ENCODE data around the gene NBAS. TPM values are rescaled to one million over a fixed set of nuclear protein-coding genes. Genes with fewer than 3 reads are reported as not detected.

Gene NBAS
- total RNA-seq, 1 donor from 2014 or later: 29.7 TPM

DNA sequence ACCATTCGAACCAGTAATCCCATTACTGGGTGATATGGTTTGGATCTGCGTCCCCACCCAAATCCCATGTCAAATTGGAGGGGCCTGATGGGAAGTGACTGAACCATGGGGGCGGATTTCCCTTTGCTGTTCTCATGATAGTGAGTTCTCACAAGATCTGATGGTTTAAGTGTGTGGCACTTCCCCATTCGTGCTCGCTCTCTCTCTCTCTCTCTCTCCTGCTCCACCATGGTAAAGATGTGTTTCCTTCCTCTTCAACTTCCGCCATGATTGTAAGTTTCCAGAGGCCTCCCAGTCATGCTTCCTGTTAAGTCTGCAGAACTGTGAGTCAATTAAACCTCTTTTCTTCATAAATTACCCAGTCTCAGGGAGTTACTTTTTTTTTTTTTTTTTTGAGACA lies 62.6 kb downstream of the NBAS start:
- peaks cover 0 to 14% of the 10 kb centered on the region in 2 donors for H3K36me3 ChIP-seq
- H3K27me3 ChIP-seq: no peaks in the 10 kb centered on the region
- H3K4me1 ChIP-seq: no peaks in the 10 kb centered on the region
- TF ChIP-seq POLR2AphosphoS5 (IDR thresholded peaks at IDR 0.05; ENCODE audit: insufficient read depth in 1 of 2, low read depth in 1 of 2): no peak
- TF ChIP-seq, protein P1, sequence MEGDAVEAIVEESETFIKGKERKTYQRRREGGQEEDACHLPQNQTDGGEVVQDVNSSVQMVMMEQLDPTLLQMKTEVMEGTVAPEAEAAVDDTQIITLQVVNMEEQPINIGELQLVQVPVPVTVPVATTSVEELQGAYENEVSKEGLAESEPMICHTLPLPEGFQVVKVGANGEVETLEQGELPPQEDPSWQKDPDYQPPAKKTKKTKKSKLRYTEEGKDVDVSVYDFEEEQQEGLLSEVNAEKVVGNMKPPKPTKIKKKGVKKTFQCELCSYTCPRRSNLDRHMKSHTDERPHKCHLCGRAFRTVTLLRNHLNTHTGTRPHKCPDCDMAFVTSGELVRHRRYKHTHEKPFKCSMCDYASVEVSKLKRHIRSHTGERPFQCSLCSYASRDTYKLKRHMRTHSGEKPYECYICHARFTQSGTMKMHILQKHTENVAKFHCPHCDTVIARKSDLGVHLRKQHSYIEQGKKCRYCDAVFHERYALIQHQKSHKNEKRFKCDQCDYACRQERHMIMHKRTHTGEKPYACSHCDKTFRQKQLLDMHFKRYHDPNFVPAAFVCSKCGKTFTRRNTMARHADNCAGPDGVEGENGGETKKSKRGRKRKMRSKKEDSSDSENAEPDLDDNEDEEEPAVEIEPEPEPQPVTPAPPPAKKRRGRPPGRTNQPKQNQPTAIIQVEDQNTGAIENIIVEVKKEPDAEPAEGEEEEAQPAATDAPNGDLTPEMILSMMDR (IDR thresholded peaks at IDR 0.05): no peak
- no peak for TF ChIP-seq POLR2A (IDR thresholded peaks at IDR 0.05)
- intact Hi-C loops (cut with DNase I): no loop called here
- DNase-seq (ENCODE audit: extremely low spot score in 2 of 2): no peak
- H3K27ac ChIP-seq: no peak overlapping the region
- H3K4me3 ChIP-seq: no peak overlapping the region
- H3K9me3 ChIP-seq: no peaks in the 10 kb centered on the region

- Histone ChIP-seq H3K36me3 (no peaks in the 10 kb centered on the region), H3K4me1 (no peaks in the 10 kb centered on the region), H3K4me3 (no peak overlapping the region), H3K27ac (no peak overlapping the region), H3K27me3 (no peaks in the 10 kb centered on the region), H3K9me3 (no peaks in the 10 kb centered on the region)
- DNase-seq (ENCODE audit: extremely low spot score in 2 of 2): no peak
- intact Hi-C loops (cut with DNase I): no loop called here
- TF ChIP-seq POLR2AphosphoS5 (IDR thresholded peaks at IDR 0.05; ENCODE audit: insufficient read depth in 1 of 2, low read depth in 1 of 2): no peak
- TF ChIP-seq, protein P1 (IDR thresholded peaks at IDR 0.05): no peak
- TF ChIP-seq POLR2A (IDR thresholded peaks at IDR 0.05): no peak
Measured at GRCh38 chr2:15494877-15495276, 66.3 kb downstream of the NBAS start.

DNA sequence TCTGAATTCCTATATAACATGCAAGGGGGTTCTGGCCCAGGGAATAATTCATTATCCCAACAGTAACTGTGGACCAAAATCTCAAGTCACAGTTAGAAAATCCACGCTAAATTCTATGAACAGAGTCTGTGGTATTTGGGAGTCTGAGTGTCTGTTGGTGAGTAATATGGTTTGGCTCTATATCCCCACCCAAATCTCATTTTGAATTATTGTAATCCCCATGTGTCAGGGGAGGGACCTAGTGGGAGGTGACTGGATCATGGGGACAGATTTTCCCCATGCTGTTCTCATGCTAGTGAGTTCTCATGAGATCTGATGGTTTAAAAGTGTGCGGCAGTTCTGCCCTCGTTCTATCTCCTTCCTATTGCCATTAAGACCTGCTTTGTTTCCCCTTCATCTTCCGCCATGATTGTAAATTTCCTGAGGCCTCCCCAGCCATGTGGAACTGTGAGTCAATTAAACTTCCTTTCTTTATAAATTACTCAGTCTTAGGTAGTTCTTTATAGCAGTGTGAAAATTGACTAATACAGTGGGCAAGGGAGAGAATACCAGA lies 68.3 kb downstream of the NBAS start:
- TF ChIP-seq POLR2A (IDR thresholded peaks at IDR 0.05) (no peak), POLR2AphosphoS5 (IDR thresholded peaks at IDR 0.05; ENCODE audit: insufficient read depth in 1 of 2, low read depth in 1 of 2) (no peak)
- TF ChIP-seq, protein P1 (IDR thresholded peaks at IDR 0.05): no peak
- no peak for DNase-seq (ENCODE audit: extremely low spot score in 2 of 2)
- Histone ChIP-seq H3K27me3 (no peaks in the 10 kb centered on the region), H3K4me3 (no peak overlapping the region), H3K36me3 (peaks cover 0 to 13% of the 10 kb centered on the region in 2 donors), H3K9me3 (no peaks in the 10 kb centered on the region), H3K27ac (no peak overlapping the region), H3K4me1 (no peaks in the 10 kb centered on the region)
- intact Hi-C loops (cut with DNase I): no loop called here

- H3K36me3 ChIP-seq: peaks cover 0 to 40% of the 10 kb centered on the region in 2 donors
- no peaks in the 10 kb centered on the region for H3K4me1 ChIP-seq
- H3K4me3 ChIP-seq: no peak overlapping the region
- TF ChIP-seq POLR2AphosphoS5 (IDR thresholded peaks at IDR 0.05; ENCODE audit: insufficient read depth in 1 of 2, low read depth in 1 of 2) (no peak), POLR2A (IDR thresholded peaks at IDR 0.05) (no peak)
- TF ChIP-seq, protein P1 (IDR thresholded peaks at IDR 0.05): no peak
- no peak overlapping the region for H3K27ac ChIP-seq
- no peaks in the 10 kb centered on the region for H3K27me3 ChIP-seq
- DNase-seq (ENCODE audit: extremely low spot score in 2 of 2): no peak
- intact Hi-C loops (cut with DNase I): no loop called here
- no peaks in the 10 kb centered on the region for H3K9me3 ChIP-seq
Measured at GRCh38 chr2:15486770-15487169, 74.4 kb downstream of the NBAS start.

- TF ChIP-seq, protein P1 (IDR thresholded peaks at IDR 0.05): no peak
- no peak for TF ChIP-seq POLR2AphosphoS5 (IDR thresholded peaks at IDR 0.05; ENCODE audit: insufficient read depth in 1 of 2, low read depth in 1 of 2)
- no peak for TF ChIP-seq POLR2A (IDR thresholded peaks at IDR 0.05)
- Histone ChIP-seq H3K9me3 (no peaks in the 10 kb centered on the region), H3K4me1 (no peaks in the 10 kb centered on the region), H3K27ac (no peak overlapping the region), H3K36me3 (peaks cover 0 to 40% of the 10 kb centered on the region in 2 donors), H3K27me3 (no peaks in the 10 kb centered on the region), H3K4me3 (no peak overlapping the region)
- no peak for DNase-seq (ENCODE audit: extremely low spot score in 2 of 2)
- intact Hi-C loops (cut with DNase I): no loop called here
Measured at GRCh38 chr2:15485949-15486348, 75.2 kb downstream of the NBAS start.
